HepG2 (cell line): ENCODE data around the gene TM4SF1. TPM values are rescaled to one million over a fixed set of nuclear protein-coding genes. Genes with fewer than 3 reads are reported as not detected.

Source experiments
- ARID5B ChIP-seq: IDR thresholded peaks from 2 replicates; pipeline ENCODE4 v1.4.0; 2020; ENCODE audit warnings: mild to moderate bottlenecking, missing genetic modification reagents
- CHCHD3 ChIP-seq: sonication (generic); formaldehyde crosslinking; IDR thresholded peaks from 2 replicates; pipeline ENCODE4 v1.8.0; 2022; ENCODE audit warnings: mild to moderate bottlenecking, missing genetic modification reagents, moderate library complexity
- CREM ChIP-seq, 2 experiments: sonication (generic) in 1 of 2; formaldehyde crosslinking in 1 of 2; IDR thresholded peaks; 2 replicates each; pipeline versions ENCODE4 v1.4.0 to v1.6.1; 2016 to 2020; ENCODE audit warnings: antibody characterized with exemption in 1 of 2, mild to moderate bottlenecking in 1 of 2, missing genetic modification reagents in 1 of 2
- EHMT2 ChIP-seq: fragments of 200-600 bp; sonication (generic); IDR thresholded peaks from 2 replicates; pipeline ENCODE4 v1.7.0; 2017; ENCODE audit warnings: antibody characterized with exemption, low read depth, low read length, borderline replicate concordance
- ERF ChIP-seq: IDR thresholded peaks from 2 replicates; pipeline ENCODE4 v1.6.1; 2018; ENCODE audit warnings: missing biosample characterization, missing genetic modification reagents
- FOSL1 ChIP-seq: sonication (generic); formaldehyde crosslinking; IDR thresholded peaks from 2 replicates; pipeline ENCODE4 v1.9.0; 2021; ENCODE audit warnings: missing genetic modification reagents, borderline replicate concordance
- FOXA1 ChIP-seq, 2 experiments: fragments of 450-650 bp in 1 of 2; sonication (generic) in 1 of 2; formaldehyde crosslinking in 1 of 2; IDR thresholded peaks; 2 replicates each; pipeline versions ENCODE4 v1.4.0 to v1.6.1; 2016 to 2020; ENCODE audit warnings: missing genetic modification reagents in 1 of 2
- HOXA9 ChIP-seq: sonication (generic); formaldehyde crosslinking; IDR thresholded peaks from 2 replicates; pipeline ENCODE4 v1.8.1; 2022; ENCODE audit warnings: missing genetic modification reagents, mild to moderate bottlenecking, moderate library complexity, borderline replicate concordance
- IRF2 ChIP-seq: IDR thresholded peaks from 2 replicates; pipeline ENCODE4 v1.6.1; 2018; ENCODE audit warnings: missing genetic modification reagents, missing compliant biosample characterization
- KDM6A ChIP-seq: IDR thresholded peaks from 2 replicates; pipeline ENCODE4 v1.6.1; 2016; ENCODE audit warnings: low read depth
- KLF16 ChIP-seq, 2 experiments: sonication (generic) in 1 of 2; formaldehyde crosslinking in 1 of 2; IDR thresholded peaks; 2 replicates each; pipeline versions ENCODE4 v1.6.1 to v1.8.0; 2016 to 2023; ENCODE audit warnings: missing genetic modification reagents in 2 of 2, missing compliant biosample characterization in 1 of 2
- LCORL ChIP-seq, 2 experiments: fragments of 450-650 bp in 1 of 2; sonication (generic) in 1 of 2; formaldehyde crosslinking in 1 of 2; IDR thresholded peaks; 2 replicates each; pipeline versions ENCODE4 v1.5.0 to v1.6.1; 2017 to 2020; ENCODE audit warnings: antibody characterized with exemption in 1 of 2, missing genetic modification reagents in 1 of 2
- MATR3 ChIP-seq: sonication (generic); formaldehyde crosslinking; IDR thresholded peaks from 2 replicates; pipeline ENCODE4 v1.4.0; 2020; ENCODE audit warnings: missing genetic modification reagents
- NCOA2 ChIP-seq: sonication (generic); formaldehyde crosslinking; IDR thresholded peaks from 2 replicates; pipeline ENCODE4 v1.8.0; 2022; ENCODE audit warnings: inconsistent platforms
- NFYC ChIP-seq: IDR thresholded peaks from 2 replicates; pipeline ENCODE4 v1.6.1; 2016; ENCODE audit warnings: missing genetic modification reagents, missing compliant biosample characterization
- NR2F1 ChIP-seq, 2 experiments: fragments of 450-650 bp in 1 of 2; formaldehyde crosslinking in 1 of 2; IDR thresholded peaks; 2 replicates each; pipeline versions ENCODE4 v1.5.0 to v1.6.1; 2016 to 2020; ENCODE audit warnings: mild to moderate bottlenecking in 1 of 2, missing compliant biosample characterization in 1 of 2, missing genetic modification reagents in 1 of 2, moderate library complexity in 1 of 2
- SALL1 ChIP-seq: sonication (generic); formaldehyde crosslinking; IDR thresholded peaks from 2 replicates; pipeline ENCODE4 v1.8.0; 2022; ENCODE audit warnings: mild to moderate bottlenecking, missing genetic modification reagents
- SAP130 ChIP-seq: IDR thresholded peaks from 2 replicates; pipeline ENCODE4 v1.6.1; 2016; ENCODE audit warnings: low read depth
- TFAP4 ChIP-seq: sonication (generic); IDR thresholded peaks from 2 replicates; pipeline ENCODE4 v1.6.1; 2016; ENCODE audit warnings: low read depth, borderline replicate concordance
- ZNF138 ChIP-seq: sonication (generic); formaldehyde crosslinking; IDR thresholded peaks from 2 replicates; pipeline ENCODE4 v1.5.0; 2020; ENCODE audit warnings: mild to moderate bottlenecking, low read depth, missing genetic modification reagents
- ZNF207 ChIP-seq: fragments of 450-650 bp; IDR thresholded peaks from 2 replicates; pipeline ENCODE4 v1.6.1; 2016; ENCODE audit warnings: antibody characterized with exemption, borderline replicate concordance
- ZNF446 ChIP-seq: sonication (generic); formaldehyde crosslinking; IDR thresholded peaks from 2 replicates; pipeline ENCODE4 v1.5.0; 2020; ENCODE audit warnings: mild to moderate bottlenecking, missing genetic modification reagents
- ZNF574 ChIP-seq: sonication (generic); formaldehyde crosslinking; IDR thresholded peaks from 2 replicates; pipeline ENCODE4 v1.4.0; 2020; ENCODE audit warnings: missing genetic modification reagents
- ZSCAN9 ChIP-seq: IDR thresholded peaks from 2 replicates; pipeline ENCODE4 v1.6.1; 2016; ENCODE audit warnings: borderline replicate concordance
- polyA plus RNA-seq, 8 experiments: library from polyadenylated mRNA; depleted of rRNA in 3 of 8; stranded (reverse) in 7 of 8; unstranded in 1 of 8; fragments of >200 nt; fragmentation: Illumina TruSeq in 4 of 8; extraction: Trizol in 4 of 8; gene quantifications; 2 replicates each; pipeline versions ENCODE4 v1.2.1 to v1.2.3, GENCODE V29; 2011 to 2016; ENCODE audit warnings: low read depth in 4 of 8, missing spikeins in 1 of 8, mixed read lengths in 1 of 8; ENCODE audit not compliant: insufficient read depth in 1 of 8
- total RNA-seq, 5 experiments: library from RNA; depleted of rRNA; stranded (reverse); fragments of >200 nt; fragmentation: Illumina TruSeq; extraction: Trizol; gene quantifications; 2 replicates each; pipeline ENCODE4 v1.2.3, GENCODE V29; 2016; ENCODE audit warnings: low read depth in 1 of 5

Gene TM4SF1
- total and polyA plus RNA-seq, 2 of the 13 experiments (the other 11 are each of a cell fraction or from before 2014, with no cell fraction given), result 431 to 1,359 TPM

- no peak for TF ChIP-seq ZNF138
- no peak for TF ChIP-seq ZSCAN9
- TF ChIP-seq NFYC (CRISPR knock-in tag), result no peak
- TF ChIP-seq KLF16 (CRISPR knock-in tag; IDR thresholded peaks at IDR 0.05), result no peak
- TF ChIP-seq ZNF207, result no peak
- no peak for TF ChIP-seq LCORL (IDR thresholded peaks at IDR 0.05)
- TF ChIP-seq LCORL (CRISPR knock-in tag; IDR thresholded peaks at IDR 0.05), result no peak
- no peak for TF ChIP-seq CHCHD3 (CRISPR knock-in tag)
- TF ChIP-seq NR2F1 (CRISPR knock-in tag; IDR thresholded peaks at IDR 0.05), result 0 out of 4 replicates have a peak, but pooled peaks of 1 of the 2 experiments have one; percentile 4
- TF ChIP-seq ZNF574 (CRISPR knock-in tag), result no peak
- TF ChIP-seq ARID5B (CRISPR knock-in tag), result peak; percentile 19; the same call in 1 of the 2 replicates
- TF ChIP-seq IRF2, result peak; percentile 15; the same call in 1 of the 2 replicates
- 0 out of 2 replicates have a peak, but pooled peaks have one; percentile 13 for TF ChIP-seq ERF (CRISPR knock-in tag)
- TF ChIP-seq SALL1 (CRISPR knock-in tag), result no peak
- TF ChIP-seq TFAP4, result peak; percentile 92
- TF ChIP-seq ZNF446, result no peak
- no peak for TF ChIP-seq MATR3 (CRISPR knock-in tag)
- TF ChIP-seq KDM6A (CRISPR knock-in tag), result no peak
- TF ChIP-seq SAP130 (CRISPR knock-in tag), result peak; percentile 26
- no peak for TF ChIP-seq FOXA1 (IDR thresholded peaks at IDR 0.05)
- TF ChIP-seq FOXA1 (CRISPR knock-in tag; IDR thresholded peaks at IDR 0.05), result peak; percentile 55
- TF ChIP-seq CREM (IDR thresholded peaks at IDR 0.05), result 0 out of 2 replicates have a peak, but pooled peaks have one; percentile 11
- no peak for TF ChIP-seq CREM (CRISPR knock-in tag; IDR thresholded peaks at IDR 0.05)
- no peak for TF ChIP-seq EHMT2
- no peak for TF ChIP-seq FOSL1
- TF ChIP-seq HOXA9 (CRISPR knock-in tag), result no peak
- no peak for TF ChIP-seq NCOA2 (CRISPR knock-in tag)
These were observed 37.0 kb downstream of the TM4SF1 start (continued) for GRCh38 chr3:149340310-149340933.
